ENCODE data around the gene CD44.

CD44 gene

GRCh38 chr11:35112056-35112845 is 26.7 kb upstream of the CD44 start:
- ATAC-seq: no peak

GRCh38 chr11:35112846-35113105 is 26.2 kb upstream of the CD44 start:
- ATAC-seq: no peak

GRCh38 chr11:35114906-35115687 is 23.9 kb upstream of the CD44 start:
- ATAC-seq: no peak

- no peak for ATAC-seq
Observed at GRCh38 chr11:35115688-35116030, 23.3 kb upstream of the CD44 start.

DNA sequence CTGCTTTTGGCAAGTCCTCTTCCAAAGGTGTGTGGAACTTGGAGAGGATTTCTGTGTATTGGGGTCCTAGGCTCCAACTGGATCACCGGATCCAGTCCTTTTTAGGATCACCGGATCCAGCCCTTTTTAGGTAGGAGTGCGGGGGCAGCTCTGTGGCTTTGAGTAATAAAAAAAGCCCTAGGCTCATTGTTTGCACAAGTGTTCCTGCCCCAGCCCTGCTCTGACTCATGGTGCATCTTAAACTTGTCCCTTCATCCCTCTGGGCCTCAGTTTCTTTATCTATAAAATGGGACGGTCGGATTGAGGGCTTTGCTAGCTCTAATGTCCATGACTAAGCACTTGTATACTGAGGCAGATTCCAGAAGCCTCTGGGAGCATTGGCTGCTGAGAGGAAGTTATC is 22.7 kb upstream of the CD44 start:
- no peak for ATAC-seq

DNA sequence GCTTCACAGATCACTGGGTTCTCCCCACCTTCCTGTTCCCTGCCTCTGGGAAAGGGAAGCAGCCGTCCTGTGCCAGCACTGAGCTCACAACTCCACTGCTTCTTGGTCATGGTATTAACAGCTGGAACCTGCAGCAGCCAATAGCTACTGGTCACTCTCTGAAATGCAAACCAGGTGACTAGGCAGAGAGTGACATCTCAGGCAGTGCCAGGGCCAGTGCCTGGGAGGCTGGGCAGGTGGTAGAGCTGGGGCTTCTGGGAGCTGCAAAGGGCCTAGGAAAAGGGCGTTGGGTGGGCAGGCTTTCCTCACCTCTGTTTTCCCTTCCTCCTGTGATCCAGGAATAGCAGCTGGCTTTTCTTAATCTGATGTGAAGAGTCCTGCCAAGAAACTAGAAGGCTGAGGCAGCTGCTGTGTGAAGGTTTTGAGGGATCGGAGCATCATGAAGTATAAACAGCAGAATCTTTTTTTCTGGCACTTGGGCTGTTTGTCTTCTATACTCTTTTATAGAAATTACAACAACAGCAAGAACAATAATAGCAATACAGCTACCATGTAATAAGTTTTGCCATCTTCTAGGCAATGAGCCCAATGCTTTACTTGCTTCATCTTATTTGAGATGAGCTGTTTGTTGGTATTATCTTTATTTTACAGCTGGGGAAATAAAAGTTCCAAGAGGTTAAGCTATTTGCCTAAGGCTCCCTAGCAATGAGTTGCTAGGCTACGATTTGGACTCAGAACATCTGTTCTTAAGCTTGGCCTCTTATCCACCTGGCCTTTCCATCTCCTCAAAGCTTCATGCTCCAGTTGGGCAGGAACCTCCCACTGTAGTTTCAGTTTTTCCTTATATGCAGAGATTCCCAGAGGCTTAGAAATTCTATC is 22.0 kb upstream of the CD44 start:
- no peak for ATAC-seq

GRCh38 chr11:35118906-35119305 is 20.1 kb upstream of the CD44 start:
- ATAC-seq: no peak

- ATAC-seq: peak; percentile 19 to 33
Observed at GRCh38 chr11:35121326-35121865, 17.6 kb upstream of the CD44 start.

- no peak for ATAC-seq
Observed at GRCh38 chr11:35122308-35122707, 16.7 kb upstream of the CD44 start.

DNA sequence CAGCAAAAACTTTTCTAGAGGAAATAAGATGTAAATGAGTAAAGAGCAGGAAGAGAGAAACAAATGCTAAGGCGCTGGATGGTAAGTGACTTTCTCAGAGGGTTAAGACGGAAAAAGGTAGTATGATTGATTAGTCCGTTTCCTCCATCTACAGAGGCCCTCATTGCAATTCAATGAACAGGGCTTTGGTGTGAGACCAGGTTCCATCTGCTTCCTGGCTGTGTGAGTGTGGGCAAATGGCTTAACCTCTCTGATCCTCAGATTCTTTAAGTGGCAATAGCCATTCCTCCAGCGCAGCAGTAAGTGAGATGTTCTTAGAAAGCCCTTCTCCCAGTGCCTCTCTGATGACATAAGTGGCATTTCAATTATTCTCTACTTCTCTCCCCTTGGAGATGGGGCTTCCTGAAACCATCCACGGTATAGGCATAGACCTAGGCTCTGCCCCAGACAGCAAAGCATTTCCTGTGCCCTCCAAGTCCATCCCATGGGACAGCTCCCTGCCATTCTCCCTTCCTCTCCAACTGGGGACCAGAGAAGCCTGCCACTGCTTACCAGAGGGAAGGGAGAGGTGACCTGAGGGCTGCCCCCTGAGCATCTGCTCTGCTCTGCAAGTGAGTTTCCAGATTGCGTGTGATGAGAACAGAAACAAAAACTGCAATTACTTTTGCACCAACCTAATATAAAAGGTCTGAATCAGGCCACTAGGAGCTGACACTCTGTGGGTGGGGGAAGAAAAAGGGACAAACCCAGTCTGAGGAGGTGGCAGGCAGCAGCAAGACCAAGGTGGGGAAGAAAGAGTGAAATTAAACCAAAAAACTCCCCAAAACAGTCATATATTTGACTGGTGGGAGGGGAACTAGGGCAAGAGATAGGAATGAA is 12.7 kb upstream of the CD44 start:
- peak; percentile 83 to 85 for ATAC-seq

DNA sequence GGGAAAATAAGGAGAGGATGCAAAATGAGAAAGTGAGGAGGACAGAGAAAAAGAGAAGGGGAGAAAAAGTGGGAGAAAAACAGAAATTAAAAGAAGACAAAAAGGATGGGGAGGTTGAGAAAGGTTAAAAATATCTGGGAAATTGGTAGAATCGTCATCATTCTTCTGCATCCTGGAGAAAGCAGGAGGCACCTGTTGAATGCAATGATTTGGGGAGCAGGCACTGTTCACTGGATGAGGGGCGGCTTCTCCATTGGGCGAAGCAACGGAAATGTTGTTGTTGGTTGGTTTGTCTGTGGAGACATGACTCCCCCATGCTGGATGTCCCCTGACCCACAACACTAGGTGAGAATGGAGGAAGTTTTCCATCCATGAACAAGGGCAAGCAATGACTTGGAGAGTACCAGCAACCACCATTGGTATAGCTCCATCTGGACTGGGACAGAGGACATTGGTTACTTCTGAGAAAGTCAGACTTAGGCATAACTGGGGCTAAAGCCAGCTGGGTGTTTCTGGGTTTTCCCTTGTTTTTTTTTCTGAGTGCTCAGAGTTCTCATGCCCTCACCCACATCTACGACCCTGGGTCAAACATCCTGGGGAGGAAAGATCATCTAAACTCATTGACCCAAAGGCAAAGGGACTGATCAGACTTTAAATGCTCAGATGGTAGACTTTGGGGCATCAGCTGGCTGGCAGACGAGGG is 11.9 kb upstream of the CD44 start:
- ATAC-seq: no peak

DNA sequence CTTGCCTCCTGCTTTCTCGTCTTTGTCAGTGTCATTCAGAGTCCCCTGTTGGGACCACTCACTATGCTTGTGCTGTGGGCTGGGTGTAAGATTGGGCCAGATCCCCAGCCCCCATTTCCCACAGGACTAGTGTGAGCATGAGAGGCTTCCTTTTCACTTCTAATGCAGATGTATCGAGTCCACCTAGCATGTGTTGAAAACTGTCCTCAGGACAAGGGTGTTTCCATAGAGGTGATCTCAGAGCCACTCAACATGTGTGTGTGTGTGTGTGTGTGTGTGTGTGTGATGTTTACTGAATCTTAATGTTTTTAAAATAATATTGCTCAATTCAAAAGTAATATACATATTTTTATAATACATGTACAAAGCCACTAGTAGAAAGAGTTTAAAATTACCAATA is 11.4 kb upstream of the CD44 start:
- ATAC-seq: no peak

- peak in 1 of 2 donors; percentile 31 for ATAC-seq
Observed at GRCh38 chr11:35131094-35131493, 7.9 kb upstream of the CD44 start.

- no peak for ATAC-seq
Observed at GRCh38 chr11:35131886-35132285, 7.1 kb upstream of the CD44 start.

DNA sequence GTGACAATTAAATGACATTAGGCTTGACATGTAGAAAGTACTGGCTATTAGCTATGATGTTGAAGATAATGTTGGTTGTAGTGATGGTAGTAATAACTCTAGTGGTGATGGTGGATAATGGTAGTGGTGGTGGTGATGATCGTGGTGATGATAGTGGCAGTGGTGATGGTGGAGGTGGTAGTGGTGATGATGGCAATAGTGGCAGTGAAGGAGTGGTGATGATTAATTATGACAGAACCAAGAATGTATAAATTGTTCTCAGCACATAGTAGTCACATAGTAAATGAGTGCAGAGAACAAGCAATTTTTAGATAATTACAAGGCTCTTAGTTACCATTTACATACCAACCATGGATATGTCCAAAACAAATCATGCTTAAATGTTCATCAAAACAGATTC is 5.3 kb upstream of the CD44 start:
- ATAC-seq: peak; percentile 63 to 70

- ATAC-seq: no peak
Observed at GRCh38 chr11:35134403-35135148, 4.4 kb upstream of the CD44 start.

DNA sequence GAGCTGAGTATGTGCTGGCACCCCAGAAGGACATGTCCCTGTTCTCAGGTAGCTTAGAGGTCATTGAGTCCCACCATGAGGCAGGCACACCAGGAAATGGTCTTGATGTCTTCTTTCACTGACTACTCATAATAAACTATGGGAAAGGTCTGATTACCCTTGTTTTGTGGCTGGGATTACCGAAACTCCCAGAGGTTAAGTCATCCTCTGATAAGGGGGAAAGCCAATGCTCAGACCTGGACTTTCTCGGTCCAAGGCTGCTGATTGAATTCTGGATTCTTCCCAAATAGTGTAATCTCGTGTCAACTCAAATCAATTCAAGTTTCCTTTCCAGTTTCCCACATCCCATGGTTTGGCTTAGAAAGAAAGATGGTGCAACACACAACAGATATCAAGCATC is 3.7 kb upstream of the CD44 start:
- no peak for ATAC-seq

DNA sequence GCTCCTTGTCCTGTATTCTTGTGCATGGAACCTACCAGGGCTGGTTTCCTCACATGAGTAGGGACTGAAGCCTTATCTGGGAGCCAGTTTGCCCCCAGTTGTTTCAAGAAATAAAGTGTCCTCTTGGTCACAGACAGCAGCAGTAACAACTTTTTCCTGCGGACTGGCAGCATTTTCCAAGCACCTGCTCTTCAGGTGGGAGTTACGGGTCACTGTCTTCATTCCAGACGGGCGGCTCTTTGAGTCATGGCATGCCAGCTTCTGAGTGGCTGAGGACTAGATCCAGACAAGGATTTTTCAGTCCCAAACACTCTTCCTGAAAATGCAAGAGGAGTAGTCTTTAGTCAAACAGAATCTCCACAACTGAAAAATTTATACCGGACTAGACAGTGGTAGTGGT is 2.7 kb upstream of the CD44 start:
- no peak for ATAC-seq

- ATAC-seq: no peak
Observed at GRCh38 chr11:35138058-35138457, 913 bp upstream of the CD44 start.

- ATAC-seq: no peak
Observed at GRCh38 chr11:35138606-35138942, 397 bp upstream of the CD44 start.

- ATAC-seq: no peak
Observed at GRCh38 chr11:35139722-35140282, 831 bp downstream of the CD44 start.

Measured in activated CD4-positive, CD25-positive, alpha-beta regulatory T cell treated with anti-CD3 and anti-CD28 coated beads, Interleukin-2, amount 50 U/mL, for 24 hours (primary cell).